ENCODE data around the gene CXCL12. TPM values are rescaled to one million over a fixed set of nuclear protein-coding genes. Genes with fewer than 3 reads are reported as not detected.

The CXCL12 gene
- total RNA-seq, 1 experiment from 2014 or later, result 0.47 TPM

- POLR2A ChIA-PET, result interaction anchor here (0.5 kb wide), 1 partner anchor 30 kb away, joined by 3 read pairs; no protein-coding TSS in a partner anchor
- H3K9ac ChIP-seq (ENCODE audit: low read length), result no peak overlapping the region
These were observed 49.4 kb downstream of the CXCL12 start for GRCh38 chr10:44335330-44336021.

GRCh38 chr10:44334621-44335184 lies 50.2 kb downstream of the CXCL12 start:
- Histone ChIP-seq H3K27me3 (ENCODE audit: insufficient read depth, low read length) (peaks cover 8% of the 10 kb centered on the region; the same call in 1 of the 2 replicates), H3K4me1 (ENCODE audit: control insufficient read depth in 1 of 2, insufficient read depth in 2 of 2, low read length in 2 of 2) (peaks cover 0 to 8% of the 10 kb centered on the region in 2 experiments; a peak in 2 of 4 replicates), H3K4me2 (ENCODE audit: low read length) (peak overlapping the region; percentile 8; the same call in 1 of the 2 replicates), H3K9me3 (ENCODE audit: control insufficient read depth in 1 of 2, insufficient read depth in 1 of 2, low read depth in 1 of 2, low read length in 2 of 2) (no peaks in the 10 kb centered on the region), H3K9ac (ENCODE audit: low read length) (no peak overlapping the region), H3K27ac (ENCODE audit: low read depth, low read length) (no peak overlapping the region), H3K9me2 (ENCODE audit: insufficient read depth) (no peaks in the 10 kb centered on the region), H3K4me3 (replicated peaks in 1 of 2; ENCODE audit: low read depth in 1 of 2, low read length in 2 of 2) (no peak overlapping the region), H4K20me1 (ENCODE audit: insufficient read depth) (no peaks in the 10 kb centered on the region), H3K79me2 (ENCODE audit: insufficient read depth, low read length) (no peaks in the 10 kb centered on the region), H2AFZ (ENCODE audit: low read depth, low read length, poor library complexity, severe bottlenecking) (no peak overlapping the region), H3K36me3 (ENCODE audit: control insufficient read depth in 1 of 2, insufficient read depth in 2 of 2, low read length in 2 of 2) (no peaks in the 10 kb centered on the region)
- ChIA-PET POLR2A (interaction anchor here (0.5 kb wide), 1 partner anchor 30 kb away, joined by 3 read pairs; no protein-coding TSS in a partner anchor), RAD21 (ENCODE audit: low non-redundant PET in 1 of 2, low total read pairs in 2 of 2, uncharacterized antibody in 2 of 2, unreplicated experiment in 2 of 2) (no interaction called here), CTCF (no interaction called here)
- intact Hi-C loops (cut with micrococcal nuclease), result no loop called here
- TF ChIP-seq EZH2 (IDR thresholded peaks at IDR 0.05) (no peak), POLR2AphosphoS5 (IDR thresholded peaks at IDR 0.05; ENCODE audit: low read depth, low read length) (no peak), REST (IDR thresholded peaks at IDR 0.05; ENCODE audit: low read depth) (no peak), ZFX (IDR thresholded peaks at IDR 0.05) (no peak), FOSL1 (IDR thresholded peaks at IDR 0.05; ENCODE audit: low read depth) (no peak), CTCF (IDR thresholded peaks at IDR 0.05 in 2 of 3, conservative IDR thresholded peaks at IDR 0.05 in 1 of 3; ENCODE audit: borderline replicate concordance in 1 of 3, insufficient read depth in 1 of 3, low read depth in 2 of 3, low read length in 2 of 3) (no peak)
- BruUV-seq (replicated peaks), result no TSS peak
- DNase-seq (ENCODE audit: low read depth, low spot score) (no peak), ATAC-seq (no peak)

More at GRCh38 chr10:44335330-44336021, 49.4 kb downstream of the CXCL12 start:
- peaks cover 0 to 8% of the 10 kb centered on the region in 2 experiments; a peak in 2 of 4 replicates for H3K4me1 ChIP-seq (ENCODE audit: control insufficient read depth in 1 of 2, insufficient read depth in 2 of 2, low read length in 2 of 2)
- H3K27ac ChIP-seq (ENCODE audit: low read depth, low read length), result no peak overlapping the region
- H3K4me2 ChIP-seq (ENCODE audit: low read length), result no peak overlapping the region
- H3K4me3 ChIP-seq (replicated peaks in 1 of 2; ENCODE audit: low read depth in 1 of 2, low read length in 2 of 2), result no peak overlapping the region
- H3K36me3 ChIP-seq (ENCODE audit: control insufficient read depth in 1 of 2, insufficient read depth in 2 of 2, low read length in 2 of 2), result no peaks in the 10 kb centered on the region
- H4K20me1 ChIP-seq (ENCODE audit: insufficient read depth), result no peaks in the 10 kb centered on the region
- H3K79me2 ChIP-seq (ENCODE audit: insufficient read depth, low read length), result no peaks in the 10 kb centered on the region
- ATAC-seq (no peak), DNase-seq (ENCODE audit: low read depth, low spot score) (no peak)
- H3K9me2 ChIP-seq (ENCODE audit: insufficient read depth), result no peaks in the 10 kb centered on the region
- no peak for TF ChIP-seq SIN3A (IDR thresholded peaks at IDR 0.05; ENCODE audit: low read depth)
- H3K27me3 ChIP-seq (ENCODE audit: insufficient read depth, low read length), result peaks cover 8% of the 10 kb centered on the region; the same call in 1 of the 2 replicates
- BruUV-seq (replicated peaks), result no TSS peak
- H3K9me3 ChIP-seq (ENCODE audit: control insufficient read depth in 1 of 2, insufficient read depth in 1 of 2, low read depth in 1 of 2, low read length in 2 of 2), result no peaks in the 10 kb centered on the region
- intact Hi-C loops (cut with micrococcal nuclease), result no loop called here
- ChIA-PET CTCF (no interaction called here), RAD21 (ENCODE audit: low non-redundant PET in 1 of 2, low total read pairs in 2 of 2, uncharacterized antibody in 2 of 2, unreplicated experiment in 2 of 2) (no interaction called here)
- no peak overlapping the region for H2AFZ ChIP-seq (ENCODE audit: low read depth, low read length, poor library complexity, severe bottlenecking)
